HepG2 (cell line): Measurements from ENCODE around the gene KPNA4. TPM values are rescaled to one million over a fixed set of nuclear protein-coding genes. Genes with fewer than 3 reads are reported as not detected.
"Not testable (repeated sequence)": the region's sequence is repeated elsewhere in the genome, so short reads cannot be mapped to it uniquely, and the experiment has no call there.

ENCODE experiments used
- ATAC-seq: fragments of 200-7000 bp; cut with Tn5 transposase; 3 replicates; pipeline ENCODE4 v1.9.1; 2020; ENCODE audit warnings: mild to moderate bottlenecking, moderate library complexity
- BruUV-seq: library from RNA; stranded (reverse); fragments of 400-500 nt; replicated peaks from 2 replicates; lab custom pipeline; 2021; lab: Mats Ljungman, UMichigan
- CTCF ChIA-PET: fragments of 300-600 bp; formaldehyde crosslinking; extraction: SDS; loops from one replicate; lab custom pipeline; 2021; ENCODE audit warnings: low total read pairs, inconsistent platforms, low intra/inter-chr PET ratio; lab: Yijun Ruan, JAX
- POLR2A ChIA-PET: fragments of 350-600 bp; sonication (Branson Sonifier 250); formaldehyde crosslinking; loops from one replicate; lab custom pipeline; 2020; ENCODE audit warnings: antibody characterized with exemption, inconsistent platforms; lab: Yijun Ruan, JAX
- DNase-seq: peaks from one replicate; pipeline ENCODE4 v3.0.0-alpha.2; 2015; ENCODE audit warnings: low spot score
- FAIRE-seq: peaks from 3 replicates; lab custom pipeline; 2011; peaks lifted over from hg19 to GRCh38; lab: Jason Lieb, UNC
- H2AFZ ChIP-seq: one replicate; pipeline ENCODE4 v1.6.1; 2011; ENCODE audit warnings: low read length, inconsistent platforms
- H3K27ac ChIP-seq: fragments of 300-600 bp; 3 replicates; pipeline ENCODE4 v1.8.0; 2011; ENCODE audit warnings: mixed run types, mild to moderate bottlenecking, mixed read lengths, low read length, inconsistent platforms; ENCODE audit not compliant: insufficient read depth; ENCODE audit errors: extremely low read length
- H3K27me3 ChIP-seq, 2 experiments: fragments of 200-600 bp in 1 of 2; 2 replicates in 1 of 2; 3 replicates in 1 of 2; pipeline versions ENCODE4 v1.6.0 to v1.8.0; 2011; ENCODE audit warnings: low read length in 2 of 2, mild to moderate bottlenecking in 2 of 2, moderate library complexity in 2 of 2, inconsistent platforms in 1 of 2; ENCODE audit not compliant: insufficient read depth in 2 of 2, control insufficient read depth in 1 of 2
- H3K36me3 ChIP-seq, 2 experiments: fragments of 200-600 bp in 1 of 2; replicated peaks in 1 of 2; 2 replicates in 1 of 2; 3 replicates in 1 of 2; pipeline versions ENCODE4 v1.5.1 to v1.8.0; 2011; ENCODE audit warnings: low read length in 2 of 2, inconsistent platforms in 1 of 2; ENCODE audit not compliant: insufficient read depth in 2 of 2, control insufficient read depth in 1 of 2
- H3K4me1 ChIP-seq: 2 replicates; pipeline ENCODE4 v1.5.1; 2012; ENCODE audit warnings: low read length, inconsistent platforms; ENCODE audit not compliant: insufficient read depth
- H3K4me2 ChIP-seq: 2 replicates; pipeline ENCODE4 v1.6.0; 2011; ENCODE audit warnings: low read depth, low read length, inconsistent platforms
- H3K4me3 ChIP-seq, 3 experiments: fragments of 200-600 bp in 1 of 3; sonication (generic), shearing (Covaris generic) in 1 of 3; replicated peaks in 1 of 3; 2 replicates each; pipeline ENCODE4 v1.5.1; 2011 to 2016; ENCODE audit warnings: low read length in 3 of 3, inconsistent platforms in 2 of 3, low read depth in 2 of 3, mild to moderate bottlenecking in 2 of 3, control low read depth in 1 of 3, mixed read lengths in 1 of 3; ENCODE audit not compliant: insufficient read depth in 1 of 3
- H3K79me2 ChIP-seq: one replicate; pipeline ENCODE4 v1.6.1; 2011; ENCODE audit warnings: low read length, inconsistent platforms; ENCODE audit not compliant: insufficient read depth
- H3K9ac ChIP-seq: 2 replicates; pipeline ENCODE4 v1.6.0; 2011; ENCODE audit warnings: mild to moderate bottlenecking, low read depth, low read length, inconsistent platforms; ENCODE audit not compliant: insufficient read depth
- H3K9me3 ChIP-seq: 2 replicates; pipeline ENCODE4 v1.5.1; 2012; ENCODE audit warnings: mild to moderate bottlenecking, low read length
- H4K20me1 ChIP-seq: 2 replicates; pipeline ENCODE4 v1.6.0; 2011; ENCODE audit warnings: inconsistent platforms, mild to moderate bottlenecking, low read length, moderate library complexity; ENCODE audit not compliant: insufficient read depth
- FOXP4 ChIP-seq: sonication (generic); formaldehyde crosslinking; IDR thresholded peaks from 2 replicates; pipeline ENCODE4 v1.4.0; 2020; ENCODE audit warnings: missing genetic modification reagents
- NRL ChIP-seq: sonication (generic); formaldehyde crosslinking; IDR thresholded peaks from 2 replicates; pipeline ENCODE4 v1.5.0; 2020; ENCODE audit warnings: missing genetic modification reagents, mild to moderate bottlenecking, moderate library complexity, borderline replicate concordance
- SMC3 ChIP-seq: IDR thresholded peaks from 2 replicates; pipeline ENCODE4 v1.6.1; 2011; ENCODE audit warnings: low read length, improper control_type of control experiment
- WGBS: methylation state at CpG from one replicate; pipeline ENCODE4 v1.1.6; 2017; ENCODE audit warnings: low lambda C conversion rate; 5-methylcytosine and 5-hydroxymethylcytosine counted together
- in situ Hi-C: cut with HindIII; loops from 2 replicates; pipeline ENCODE4 v1.10.0; 2017; ENCODE audit warnings: low pct_unique_long_range_greater_than_20kb; ENCODE audit not compliant: extremely low pct_ligation_motif_present
- intact Hi-C: fragments of 100-400 bp; cut with micrococcal nuclease; formaldehyde crosslinking; loops from one replicate; pipeline ENCODE4 v1.10.0; 2022; ENCODE audit not compliant: unreplicated experiment
- polyA plus RNA-seq, 8 experiments: library from polyadenylated mRNA; depleted of rRNA in 3 of 8; stranded (reverse) in 7 of 8; unstranded in 1 of 8; fragments of >200 nt; fragmentation: Illumina TruSeq in 4 of 8; extraction: Trizol in 4 of 8; gene quantifications; 2 replicates each; pipeline versions ENCODE4 v1.2.1 to v1.2.3, GENCODE V29; 2011 to 2016; ENCODE audit warnings: low read depth in 4 of 8, missing spikeins in 1 of 8, mixed read lengths in 1 of 8; ENCODE audit not compliant: insufficient read depth in 1 of 8
- total RNA-seq, 5 experiments: library from RNA; depleted of rRNA; stranded (reverse); fragments of >200 nt; fragmentation: Illumina TruSeq; extraction: Trizol; gene quantifications; 2 replicates each; pipeline ENCODE4 v1.2.3, GENCODE V29; 2016; ENCODE audit warnings: low read depth in 1 of 5

The KPNA4 gene
- total and polyA plus RNA-seq, 2 of the 13 experiments (the other 11 are each of a cell fraction or from before 2014, with no cell fraction given): 9.9 to 27.9 TPM

- TF ChIP-seq NRL: no peak
These were observed 110.4 kb downstream of the KPNA4 start (continued) for GRCh38 chr3:160454995-160455394.

DNA sequence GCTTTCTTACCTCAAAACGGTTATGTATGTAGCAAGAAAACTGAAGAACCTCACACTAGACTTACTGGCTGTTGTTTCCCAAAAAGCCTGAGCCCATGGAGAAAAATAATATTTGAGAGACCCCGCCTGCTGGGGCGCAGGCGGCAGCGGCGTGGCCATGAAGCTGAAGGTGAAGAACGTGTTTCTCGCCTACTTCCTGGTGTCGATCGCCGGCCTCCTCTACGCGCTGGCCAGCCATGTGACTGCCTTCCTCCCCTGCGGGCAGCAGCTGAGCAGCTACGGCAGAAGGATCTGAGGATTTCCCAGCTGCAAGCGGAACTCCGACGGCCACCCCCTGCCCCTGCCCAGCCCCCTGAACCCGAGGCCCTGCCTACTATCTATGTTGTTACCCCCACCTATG lies 113.1 kb downstream of the KPNA4 start:
- H2AFZ ChIP-seq, intact Hi-C loops, H3K27ac ChIP-seq, CTCF ChIA-PET, H3K4me3 ChIP-seq, H3K9me3 ChIP-seq, in situ Hi-C loops, BruUV-seq, H3K27me3 ChIP-seq, H3K9ac ChIP-seq, H4K20me1 ChIP-seq, H3K36me3 ChIP-seq, DNase-seq, POLR2A ChIA-PET, H3K4me2 ChIP-seq, ATAC-seq, FAIRE-seq, H3K79me2 ChIP-seq: not testable (repeated sequence)
- WGBS: 86% methylated on average over 15 of the region's 19 CpGs
- H3K4me1 ChIP-seq: 0 out of 2 replicates have a peak, but pooled peaks cover 11% of the 10 kb centered on the region

GRCh38 chr3:160451602-160452001 lies 113.8 kb downstream of the KPNA4 start:
- intact Hi-C loops: no loop called here
- in situ Hi-C loops: no loop called here
- TF ChIP-seq FOXP4 (CRISPR knock-in tag): no peak
- TF ChIP-seq SMC3: no peak
- TF ChIP-seq, all 625 proteins: peak for 0
- Histone ChIP-seq H2AFZ (no peak overlapping the region), H4K20me1 (no peaks in the 10 kb centered on the region), H3K79me2 (no peaks in the 10 kb centered on the region), H3K9ac (no peak overlapping the region), H3K27me3 (no peaks in the 10 kb centered on the region; a peak in 2 of 5 replicates), H3K9me3 (no peaks in the 10 kb centered on the region), H3K27ac (no peak overlapping the region), H3K36me3 (no peaks in the 10 kb centered on the region), H3K4me1 (0 out of 2 replicates have a peak, but pooled peaks cover 11% of the 10 kb centered on the region), H3K4me2 (no peak overlapping the region), H3K4me3 (no peak overlapping the region)
- POLR2A ChIA-PET: no interaction called here
- CTCF ChIA-PET: no interaction called here
- DNase-seq (no peak), FAIRE-seq (no peak), ATAC-seq (no peak)
- BruUV-seq: no TSS peak
- WGBS: 49% methylated on average over 4 of the region's 4 CpGs
